KOPT-K1 (cell line): ENCODE results near the gene FDX1.

Experiments
- H3K27ac ChIP-seq: fragments of 200-600 bp; sonication (generic); 2 replicates; pipeline ENCODE4 v1.5.1; 2016; ENCODE audit warnings: antibody characterized with exemption, mild to moderate bottlenecking, low read depth, low read length; ENCODE audit not compliant: poor library complexity, severe bottlenecking
- H3K36me3 ChIP-seq: fragments of 200-600 bp; sonication (generic); 2 replicates; pipeline ENCODE4 v1.5.1; 2017; ENCODE audit warnings: antibody characterized with exemption, mild to moderate bottlenecking, low read length, moderate library complexity; ENCODE audit not compliant: insufficient read depth
- H3K9me3 ChIP-seq: fragments of 200-600 bp; sonication (generic); 2 replicates; pipeline ENCODE4 v1.5.1; 2017; ENCODE audit warnings: antibody characterized with exemption, low read length, mild to moderate bottlenecking; ENCODE audit not compliant: insufficient read depth, poor library complexity, severe bottlenecking

FDX1 gene

GRCh38 chr11:110446061-110446460, 16.3 kb downstream of the FDX1 start:
- no peak overlapping the region for H3K27ac ChIP-seq
- peaks cover 18% of the 10 kb centered on the region; the same call in 1 of the 2 replicates for H3K36me3 ChIP-seq
- peaks cover 2% of the 10 kb centered on the region for H3K9me3 ChIP-seq

DNA sequence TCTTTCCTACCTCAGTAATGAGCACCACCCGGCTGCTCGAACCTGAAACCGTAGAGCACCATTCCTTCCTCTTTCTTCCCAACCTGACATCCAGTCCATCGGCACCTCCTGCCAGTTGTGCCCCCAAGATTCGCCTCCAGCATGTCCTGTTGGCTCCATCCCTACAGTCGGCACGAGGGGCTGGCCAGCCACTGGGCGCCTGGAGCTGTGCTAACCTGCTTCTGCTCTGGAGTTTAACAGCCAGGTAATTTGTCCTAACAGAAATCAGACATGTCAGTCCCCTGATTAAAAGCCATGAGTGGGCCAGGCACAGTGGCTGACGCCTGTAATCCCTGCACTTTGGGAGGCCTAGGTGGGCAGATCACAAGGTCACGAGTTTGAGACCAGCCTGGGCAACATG, 16.8 kb downstream of the FDX1 start:
- Histone ChIP-seq H3K27ac (no peak overlapping the region), H3K9me3 (no peaks in the 10 kb centered on the region), H3K36me3 (peaks cover 13% of the 10 kb centered on the region; the same call in 1 of the 2 replicates)

DNA sequence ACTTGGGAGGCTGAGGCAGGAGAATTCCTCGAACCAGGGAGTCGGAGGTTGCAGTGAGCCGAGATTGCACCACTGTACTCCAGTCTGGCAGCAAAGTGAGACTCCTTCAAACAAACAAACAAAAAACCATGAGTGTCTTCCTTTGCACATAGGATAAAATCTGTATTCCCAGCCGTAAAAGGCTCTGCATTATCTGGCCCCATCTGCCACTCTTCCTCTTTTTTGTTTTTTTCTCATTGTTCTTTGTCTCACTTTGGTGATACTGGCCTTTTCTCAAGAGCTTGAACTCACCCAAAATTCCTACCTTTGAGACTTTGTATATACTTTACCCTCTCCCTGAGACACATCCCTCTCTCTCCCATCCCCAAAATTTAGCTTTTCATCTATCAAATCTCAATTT, 17.6 kb downstream of the FDX1 start:
- no peaks in the 10 kb centered on the region for H3K9me3 ChIP-seq
- peaks cover 13% of the 10 kb centered on the region; the same call in 1 of the 2 replicates for H3K36me3 ChIP-seq
- no peak overlapping the region for H3K27ac ChIP-seq

GRCh38 chr11:110447897-110448745, 18.4 kb downstream of the FDX1 start:
- peaks cover 7% of the 10 kb centered on the region; the same call in 1 of the 2 replicates for H3K36me3 ChIP-seq
- H3K27ac ChIP-seq = no peak overlapping the region
- H3K9me3 ChIP-seq = no peaks in the 10 kb centered on the region

- peaks cover 5% of the 10 kb centered on the region; the same call in 1 of the 2 replicates for H3K36me3 ChIP-seq
- no peaks in the 10 kb centered on the region for H3K9me3 ChIP-seq
Observed at GRCh38 chr11:110450246-110450645, 20.5 kb downstream of the FDX1 start.

DNA sequence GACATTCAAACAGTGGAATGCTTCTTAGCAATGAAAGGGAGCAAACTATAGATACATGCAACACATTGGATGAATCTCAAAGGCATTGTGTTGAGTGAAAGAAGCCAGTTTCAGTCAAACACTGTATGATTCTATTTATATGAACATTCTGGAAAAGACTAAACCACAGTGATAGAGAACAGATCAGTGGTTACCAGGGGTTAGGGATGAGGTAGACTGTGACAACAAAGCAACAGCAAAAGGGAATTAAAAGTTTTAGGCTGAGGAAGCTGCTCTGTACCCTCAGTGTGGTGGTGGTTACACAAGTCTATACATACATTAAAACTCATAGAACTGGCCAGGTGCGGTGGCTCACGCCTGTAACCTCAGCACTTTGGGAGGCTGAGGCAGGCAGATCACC, 23.0 kb downstream of the FDX1 start:
- no peaks in the 10 kb centered on the region for H3K9me3 ChIP-seq
- no peak overlapping the region for H3K27ac ChIP-seq
- 0 out of 2 replicates have a peak, but pooled peaks cover 7% of the 10 kb centered on the region for H3K36me3 ChIP-seq

More at GRCh38 chr11:110450246-110450645, 20.5 kb downstream of the FDX1 start:
- H3K27ac ChIP-seq = no peak overlapping the region

- Histone ChIP-seq H3K36me3 (peaks cover 13% of the 10 kb centered on the region; the same call in 1 of the 2 replicates), H3K27ac (no peak overlapping the region), H3K9me3 (no peaks in the 10 kb centered on the region)
Observed at GRCh38 chr11:110453684-110454354, 24.1 kb downstream of the FDX1 start.

DNA sequence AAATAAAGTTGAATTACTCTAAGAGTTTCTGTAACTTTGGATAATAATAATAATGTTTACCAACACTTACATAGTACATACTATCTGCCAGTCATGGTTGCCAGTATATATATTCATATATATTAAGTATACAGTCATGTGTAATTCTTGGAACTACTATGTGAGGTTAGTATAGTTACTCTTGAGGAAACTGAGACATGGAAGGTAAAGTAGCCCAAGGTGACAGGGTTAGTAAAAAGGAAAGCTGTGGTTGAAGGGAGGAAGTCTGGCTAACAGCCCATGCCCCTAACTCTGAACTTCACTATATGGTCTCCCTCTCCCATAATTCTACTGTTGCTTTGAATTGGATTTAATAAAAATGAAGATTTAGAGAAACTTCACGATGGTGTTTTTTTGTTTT, 24.9 kb downstream of the FDX1 start:
- H3K9me3 ChIP-seq = no peaks in the 10 kb centered on the region
- H3K36me3 ChIP-seq = peaks cover 19% of the 10 kb centered on the region
- no peak overlapping the region for H3K27ac ChIP-seq

GRCh38 chr11:110455718-110456117, 26.0 kb downstream of the FDX1 start:
- H3K36me3 ChIP-seq = peaks cover 19% of the 10 kb centered on the region
- H3K27ac ChIP-seq = no peak overlapping the region
- H3K9me3 ChIP-seq = no peaks in the 10 kb centered on the region

DNA sequence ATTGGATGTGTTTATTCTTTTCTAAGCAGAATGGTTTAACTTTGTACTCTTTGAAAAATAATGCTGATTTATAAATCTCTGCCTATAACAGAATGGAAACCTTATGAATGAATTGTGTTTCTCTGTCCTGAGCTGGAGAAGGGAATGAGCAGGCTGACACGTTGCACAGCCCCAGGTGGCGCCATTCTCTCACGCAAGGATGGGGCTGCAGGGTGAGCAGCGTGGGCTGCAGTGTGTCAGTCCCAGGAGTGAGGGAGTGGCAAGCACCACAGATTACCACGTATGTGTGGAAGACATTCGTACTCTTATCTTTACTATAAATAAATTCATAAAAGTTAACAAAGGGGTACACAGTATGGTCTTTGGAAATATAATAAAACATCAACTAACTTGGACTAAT, 33.4 kb downstream of the FDX1 start:
- Histone ChIP-seq H3K36me3 (peaks cover 18% of the 10 kb centered on the region), H3K9me3 (no peaks in the 10 kb centered on the region)

DNA sequence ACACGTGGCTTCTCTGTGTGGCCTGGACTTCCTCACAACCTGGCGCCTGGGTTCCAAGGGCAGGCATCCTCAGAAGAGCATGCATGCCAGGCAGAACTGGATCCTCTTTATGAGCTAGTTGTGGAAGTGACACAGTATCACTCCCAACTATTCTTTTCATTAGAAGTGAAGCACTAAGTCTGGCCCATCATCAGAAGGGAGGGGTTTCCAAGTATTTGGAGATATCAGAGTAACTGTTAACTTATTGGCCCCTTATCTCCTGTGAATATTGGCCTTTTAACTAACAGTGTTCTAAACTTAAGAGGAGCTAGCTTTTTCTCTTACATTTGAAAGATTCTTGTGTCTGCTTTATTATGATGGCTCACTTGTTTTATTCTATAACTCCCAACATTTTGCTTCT, 35.5 kb downstream of the FDX1 start:
- Histone ChIP-seq H3K9me3 (no peaks in the 10 kb centered on the region), H3K36me3 (peaks cover 11% of the 10 kb centered on the region), H3K27ac (no peak overlapping the region)

More for the DNA sequence above, 33.4 kb downstream of the FDX1 start:
- no peak overlapping the region for H3K27ac ChIP-seq

DNA sequence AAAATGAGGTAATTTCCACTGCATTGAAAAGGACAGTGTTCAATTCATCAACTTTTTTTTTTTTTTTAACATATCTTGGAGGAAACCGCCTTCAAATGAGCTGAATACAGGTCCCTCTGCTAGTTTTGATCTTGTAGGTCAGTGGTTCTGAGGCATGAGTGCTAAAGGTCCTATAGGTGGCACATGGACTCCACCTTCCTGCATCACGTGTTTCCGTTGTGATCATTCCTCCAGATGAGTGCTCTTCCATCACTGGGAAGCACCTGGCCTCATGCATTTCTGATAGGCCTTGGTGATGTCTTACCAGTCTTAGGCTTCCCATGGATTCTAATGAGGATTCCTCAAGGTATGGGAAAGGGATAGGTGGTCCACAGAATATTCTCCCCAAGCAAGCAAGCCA, 37.8 kb downstream of the FDX1 start:
- Histone ChIP-seq H3K9me3 (no peaks in the 10 kb centered on the region), H3K27ac (no peak overlapping the region), H3K36me3 (peaks cover 11% of the 10 kb centered on the region)

- H3K36me3 ChIP-seq = peaks cover 8% of the 10 kb centered on the region
Observed at GRCh38 chr11:110468121-110468520, 38.4 kb downstream of the FDX1 start.

DNA sequence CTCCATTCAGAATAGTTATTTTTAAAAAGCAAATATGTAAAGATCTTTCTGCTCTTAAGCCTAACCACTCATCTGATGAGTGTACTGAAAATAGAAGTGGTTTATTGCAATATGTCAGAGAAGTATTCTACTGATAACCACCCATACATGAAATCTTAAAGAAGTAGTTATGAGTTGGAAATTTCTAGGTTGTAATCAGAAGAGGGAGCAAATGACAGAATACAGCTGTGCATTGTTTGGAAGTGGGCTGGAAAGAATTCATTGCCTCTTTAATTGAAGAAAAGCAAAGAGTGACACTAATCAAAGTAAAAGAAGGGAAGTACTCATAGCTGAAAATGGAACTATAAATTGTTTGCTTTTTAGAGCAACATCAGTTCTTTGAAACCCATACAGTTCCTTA, 39.4 kb downstream of the FDX1 start:
- Histone ChIP-seq H3K9me3 (no peaks in the 10 kb centered on the region), H3K36me3 (peaks cover under 1% of the 10 kb centered on the region; the same call in 1 of the 2 replicates), H3K27ac (no peak overlapping the region)

More at GRCh38 chr11:110468121-110468520, 38.4 kb downstream of the FDX1 start:
- H3K9me3 ChIP-seq = no peaks in the 10 kb centered on the region
- H3K27ac ChIP-seq = no peak overlapping the region

DNA sequence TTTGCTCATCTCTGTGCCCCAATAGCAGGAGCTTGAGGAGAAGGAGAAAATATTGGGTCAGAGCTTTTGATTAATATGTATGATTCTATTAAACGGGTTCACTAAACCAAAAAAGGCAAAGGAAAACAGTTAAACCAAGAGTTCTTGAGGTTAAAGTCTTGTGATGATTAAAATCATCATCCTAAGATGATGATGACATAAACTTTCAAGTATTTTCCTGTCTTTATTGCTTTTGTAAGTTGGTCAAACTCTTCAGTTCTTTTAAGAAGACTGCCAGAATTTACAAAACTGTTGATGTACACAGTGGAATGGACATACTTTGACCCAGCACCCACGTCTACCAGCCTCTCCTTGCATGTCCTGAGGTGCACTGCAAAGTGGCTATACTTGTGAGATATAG, 41.0 kb downstream of the FDX1 start:
- H3K36me3 ChIP-seq = no peaks in the 10 kb centered on the region
- no peak overlapping the region for H3K27ac ChIP-seq
- H3K9me3 ChIP-seq = no peaks in the 10 kb centered on the region
